ENCODE results near the gene PTOV1. TPM values are rescaled to one million over a fixed set of nuclear protein-coding genes. Genes with fewer than 3 reads are reported as not detected.
A peak's percentile ranks its signal among the peaks of the same experiment; 100 is the strongest.

The PTOV1 gene
- total and polyA plus RNA-seq, 2 of the 13 experiments (the other 11 are each of a cell fraction or from before 2014, with no cell fraction given) = 63.5 to 68.5 TPM

GRCh38 chr19:49866933-49867782, 16.2 kb downstream of the PTOV1 start, which contains the start of gene PNKP (continued):
- peak; percentile 93 for TF ChIP-seq THAP7 (CRISPR knock-in tag; IDR thresholded peaks at IDR 0.05)
- no peak; the same call in 1 of the 2 replicates for TF ChIP-seq ZBTB37 (CRISPR knock-in tag; IDR thresholded peaks at IDR 0.05)
- TF ChIP-seq PHB2 (IDR thresholded peaks at IDR 0.05; ENCODE audit: partially characterized antibody) = no peak
- no peak; the same call in 1 of the 2 replicates for TF ChIP-seq HOXD1 (CRISPR knock-in tag; IDR thresholded peaks at IDR 0.05)
- TF ChIP-seq E2F2 (CRISPR knock-in tag; IDR thresholded peaks at IDR 0.05; ENCODE audit: borderline replicate concordance) = no peak
- TF ChIP-seq FOXK2 (IDR thresholded peaks at IDR 0.05) = no peak
- TF ChIP-seq HNRNPL (IDR thresholded peaks at IDR 0.05; ENCODE audit: low read depth, low read length) = no peak
- no peak for TF ChIP-seq ZNF460 (CRISPR knock-in tag; IDR thresholded peaks at IDR 0.05; ENCODE audit: borderline replicate concordance)
- peak; percentile 46; the same call in 1 of the 2 replicates for TF ChIP-seq IRF9 (CRISPR knock-in tag; IDR thresholded peaks at IDR 0.05; ENCODE audit: borderline replicate concordance)
- peak; percentile 43 to 67; a peak in 2 of 4 replicates for TF ChIP-seq HMGXB4 (CRISPR knock-in tag; IDR thresholded peaks at IDR 0.05; ENCODE audit: borderline replicate concordance in 1 of 2, low read depth in 1 of 2)
- no peak for TF ChIP-seq ZNF562 (CRISPR knock-in tag; IDR thresholded peaks at IDR 0.05; ENCODE audit: borderline replicate concordance)
- TF ChIP-seq MBNL3 (CRISPR knock-in tag; conservative IDR thresholded peaks at IDR 0.05) = no peak
- no peak for TF ChIP-seq THYN1 (CRISPR knock-in tag; IDR thresholded peaks at IDR 0.05; ENCODE audit: borderline replicate concordance, low read depth)
- no peak for TF ChIP-seq MZF1 (CRISPR knock-in tag; IDR thresholded peaks at IDR 0.05; ENCODE audit: borderline replicate concordance)
- TF ChIP-seq PRDM15 (CRISPR knock-in tag; IDR thresholded peaks at IDR 0.05) = peak; percentile 13; the same call in 1 of the 2 replicates
- peak; percentile 5; the same call in 1 of the 2 replicates for TF ChIP-seq FOXA3 (CRISPR knock-in tag; IDR thresholded peaks at IDR 0.05)
- TF ChIP-seq ZNF879 (CRISPR knock-in tag; IDR thresholded peaks at IDR 0.05) = no peak

All from HepG2 (cell line).